ENCODE data around the gene GOSR1. TPM values are rescaled to one million over a fixed set of nuclear protein-coding genes. Genes with fewer than 3 reads are reported as not detected.
"Not testable (repeated sequence)": the region's sequence is repeated elsewhere in the genome, so short reads cannot be mapped to it uniquely, and the experiment has no call there.

The GOSR1 gene
- polyA plus RNA-seq (ENCODE audit: insufficient read length in 10 of 10), result 10 to 100 TPM; 23.2 to 32.7 (median 28.3) TPM
- long read RNA-seq, donor 1, full-length matches to known transcripts, result 13 of 13 reads
- long read RNA-seq, donor 1, partial matches to known transcripts, result 0 of 13 reads
- long read RNA-seq, donor 1, other reads (novel, unspliced or antisense), result 0 of 13 reads
- long read RNA-seq, donor 2, full-length matches to known transcripts, result 6 of 19 reads
- long read RNA-seq, donor 2, partial matches to known transcripts, result 13 of 19 reads
- long read RNA-seq, donor 2, other reads (novel, unspliced or antisense), result 0 of 19 reads
- long read RNA-seq, donor 3, result 0 reads
- long read RNA-seq, donor 4, full-length matches to known transcripts, result 14 of 14 reads
- long read RNA-seq, donor 4, partial matches to known transcripts, result 0 of 14 reads
- long read RNA-seq, donor 4, other reads (novel, unspliced or antisense), result 0 of 14 reads
- long read RNA-seq, donor 5, full-length matches to known transcripts, result 16 of 33 reads
- long read RNA-seq, donor 5, partial matches to known transcripts, result 17 of 33 reads
- long read RNA-seq, donor 5, other reads (novel, unspliced or antisense), result 0 of 33 reads
- long read RNA-seq, donor 6, full-length matches to known transcripts, result 7 of 23 reads
- long read RNA-seq, donor 6, partial matches to known transcripts, result 16 of 23 reads
- long read RNA-seq, donor 6, other reads (novel, unspliced or antisense), result 0 of 23 reads
- long read RNA-seq, donor 7, full-length matches to known transcripts, result 11 of 11 reads
- long read RNA-seq, donor 7, partial matches to known transcripts, result 0 of 11 reads
- long read RNA-seq, donor 7, other reads (novel, unspliced or antisense), result 0 of 11 reads
- long read RNA-seq, donor 8, full-length matches to known transcripts, result 3 of 3 reads
- long read RNA-seq, donor 8, partial matches to known transcripts, result 0 of 3 reads
- long read RNA-seq, donor 8, other reads (novel, unspliced or antisense), result 0 of 3 reads
- long read RNA-seq, donor 9, partial matches to known transcripts, result 0 of 1 reads
- long read RNA-seq, donor 9, other reads (novel, unspliced or antisense), result 0 of 1 reads

DNA sequence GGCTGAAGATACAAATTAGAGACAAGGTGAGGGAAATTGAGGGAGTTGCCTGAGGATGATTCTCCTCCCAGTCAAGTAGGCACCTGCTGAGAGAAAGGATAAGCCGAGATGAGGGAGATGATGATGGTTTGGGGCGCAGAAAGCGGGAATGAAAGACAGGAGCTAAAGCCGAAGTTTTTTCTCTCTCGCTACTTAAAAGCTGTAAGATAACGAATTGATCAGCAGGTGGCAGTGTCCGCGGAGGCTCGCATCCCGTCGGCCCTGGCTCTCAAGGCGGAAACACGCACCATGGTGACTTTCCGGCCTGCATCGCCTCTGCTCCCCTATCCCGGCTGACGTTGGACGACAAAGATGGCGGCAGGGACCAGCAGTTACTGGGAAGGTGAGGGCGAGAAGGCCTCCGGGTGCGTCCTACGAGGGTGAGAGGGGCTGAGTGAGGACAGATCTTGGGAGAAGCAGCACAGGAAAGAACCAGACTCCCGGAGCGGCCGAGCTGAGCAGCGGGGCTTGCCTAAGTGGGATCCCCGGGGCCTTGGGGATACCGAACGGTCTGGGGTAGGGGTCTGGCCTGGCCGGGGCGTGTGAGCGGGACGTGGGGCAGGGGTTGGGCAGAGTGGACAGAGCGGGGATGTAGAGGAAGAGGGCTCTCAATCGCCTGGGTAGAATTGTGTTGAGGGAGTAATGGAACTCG lies at the start of gene GOSR1:
Gene GOSR1, plus strand, starts transcription at position 326 of the 691 bp plus-strand sequence. Its CDS starts 26 bp downstream, at position 352.
- peak; percentile 96 to 97 (median 96) for DNase-seq

DNA sequence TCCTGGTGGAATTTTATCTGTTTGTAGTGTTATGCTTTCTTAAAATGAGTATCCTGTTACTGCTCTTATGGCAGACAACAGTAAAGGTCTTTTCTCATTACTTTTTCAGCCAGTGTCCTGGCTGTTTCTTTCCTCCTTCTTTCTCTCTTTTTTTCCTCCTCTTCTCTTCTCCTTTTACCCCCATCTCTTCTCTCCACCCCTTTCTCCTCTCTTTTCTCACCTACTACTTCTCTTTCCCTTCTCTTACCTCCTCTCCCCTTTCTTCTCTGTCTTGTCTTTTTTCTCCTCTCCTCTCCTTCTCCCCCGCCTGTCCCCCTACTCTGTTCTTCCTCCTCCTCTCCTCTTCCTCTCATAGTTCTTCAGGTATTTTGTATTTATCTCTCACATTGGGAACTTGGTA lies 49.6 kb upstream of the GOSR1 start:
- no peak for DNase-seq

DNA sequence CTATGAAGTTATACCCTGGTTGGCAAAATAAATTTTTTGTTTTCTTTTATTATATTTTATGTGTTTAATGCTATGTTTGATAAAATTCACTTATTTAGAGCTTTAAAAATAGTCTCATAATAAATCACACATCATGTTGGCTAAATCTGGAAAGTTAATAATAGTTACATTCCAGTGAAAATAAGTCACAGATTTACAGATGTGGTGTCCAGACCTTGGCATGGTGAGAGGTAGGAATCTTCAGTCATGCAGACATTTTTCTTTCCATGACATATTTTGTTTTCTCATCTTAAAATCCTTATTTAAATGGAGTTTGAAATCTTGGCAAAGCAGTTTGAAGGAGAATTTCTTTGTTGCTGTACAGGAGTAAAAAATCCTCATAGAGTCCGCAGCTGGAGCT lies 48.1 kb upstream of the GOSR1 start:
- DNase-seq, result peak; percentile 50 to 66 (median 52)

DNA sequence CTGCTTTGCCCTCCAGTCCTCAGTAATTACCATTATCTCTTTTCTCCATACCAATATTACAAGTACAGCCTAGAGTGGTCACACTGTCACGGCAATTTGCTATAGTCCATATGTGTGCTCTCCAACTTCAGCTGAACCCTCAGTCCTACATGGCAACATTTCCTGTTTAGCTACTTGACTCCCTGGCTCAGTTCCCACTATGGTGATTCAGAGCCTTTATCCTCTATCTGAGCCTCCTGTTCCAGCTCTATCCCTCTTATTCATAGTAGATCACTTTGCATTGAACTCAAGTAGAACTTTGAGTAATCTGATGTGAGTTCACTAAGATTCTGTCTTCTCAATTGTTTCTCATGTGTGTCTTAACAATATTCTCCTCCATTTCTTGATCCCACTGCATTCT lies 43.7 kb upstream of the GOSR1 start:
- DNase-seq, result peak in 1 of 3 donors; percentile 75

GRCh38 chr17:30436729-30437128 lies 40.5 kb upstream of the GOSR1 start:
- DNase-seq, result no peak

DNA sequence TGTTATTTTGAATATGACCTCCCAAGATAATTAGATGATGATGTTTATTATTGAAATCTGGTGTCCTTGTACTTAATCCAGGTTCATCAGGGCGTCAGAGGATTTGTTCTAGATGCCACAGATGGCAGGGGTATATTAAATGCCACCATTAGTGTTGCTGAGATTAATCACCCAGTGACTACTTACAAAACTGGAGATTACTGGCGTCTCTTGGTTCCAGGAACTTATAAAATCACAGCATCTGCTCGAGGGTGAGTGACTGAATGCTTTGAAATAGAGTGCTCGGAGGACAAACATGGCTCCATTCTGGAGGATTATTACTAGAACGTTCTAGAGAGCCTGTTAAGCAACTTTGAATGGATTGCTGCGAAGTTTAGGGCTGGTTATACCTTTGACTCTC lies 33.5 kb upstream of the GOSR1 start:
- no peak for DNase-seq

DNA sequence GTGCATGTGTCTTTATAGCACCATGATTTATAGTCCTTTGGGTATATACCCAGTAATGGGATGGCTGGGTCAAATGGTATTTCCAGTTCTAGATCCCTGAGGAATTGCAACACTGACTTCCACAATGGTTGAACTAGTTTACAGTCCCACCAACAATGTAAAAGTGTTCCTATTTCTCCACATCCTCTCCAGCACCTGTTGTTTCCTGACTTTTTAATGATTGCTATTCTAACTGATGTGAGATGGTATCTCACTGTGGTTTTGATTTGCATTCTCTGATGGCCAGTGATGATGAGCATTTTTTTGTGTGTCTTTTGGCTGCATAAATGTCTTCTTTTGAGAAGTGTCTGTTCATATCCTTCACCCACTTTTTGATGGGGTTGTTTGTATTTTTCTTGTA lies 30.6 kb upstream of the GOSR1 start:
- DNase-seq, result not testable (repeated sequence)

DNA sequence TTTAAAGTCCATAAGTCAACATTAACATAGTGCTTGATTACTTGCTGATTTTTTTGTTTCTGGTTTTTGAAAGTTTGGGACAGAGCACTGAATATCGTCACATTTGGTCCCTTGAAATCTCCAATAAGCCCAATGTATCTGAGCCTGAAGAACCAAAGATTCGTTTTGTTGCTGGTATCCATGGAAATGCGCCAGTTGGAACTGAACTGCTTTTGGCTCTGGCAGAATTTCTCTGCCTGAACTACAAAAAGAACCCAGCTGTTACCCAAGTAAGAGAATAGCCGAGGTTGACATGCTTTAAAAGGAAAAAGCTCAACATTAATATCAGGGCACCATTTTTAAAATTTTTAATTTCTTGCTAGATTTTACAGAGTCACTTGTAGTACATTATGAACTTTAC lies 27.7 kb upstream of the GOSR1 start:
- peak; percentile 17 to 39 (median 25) for DNase-seq

DNA sequence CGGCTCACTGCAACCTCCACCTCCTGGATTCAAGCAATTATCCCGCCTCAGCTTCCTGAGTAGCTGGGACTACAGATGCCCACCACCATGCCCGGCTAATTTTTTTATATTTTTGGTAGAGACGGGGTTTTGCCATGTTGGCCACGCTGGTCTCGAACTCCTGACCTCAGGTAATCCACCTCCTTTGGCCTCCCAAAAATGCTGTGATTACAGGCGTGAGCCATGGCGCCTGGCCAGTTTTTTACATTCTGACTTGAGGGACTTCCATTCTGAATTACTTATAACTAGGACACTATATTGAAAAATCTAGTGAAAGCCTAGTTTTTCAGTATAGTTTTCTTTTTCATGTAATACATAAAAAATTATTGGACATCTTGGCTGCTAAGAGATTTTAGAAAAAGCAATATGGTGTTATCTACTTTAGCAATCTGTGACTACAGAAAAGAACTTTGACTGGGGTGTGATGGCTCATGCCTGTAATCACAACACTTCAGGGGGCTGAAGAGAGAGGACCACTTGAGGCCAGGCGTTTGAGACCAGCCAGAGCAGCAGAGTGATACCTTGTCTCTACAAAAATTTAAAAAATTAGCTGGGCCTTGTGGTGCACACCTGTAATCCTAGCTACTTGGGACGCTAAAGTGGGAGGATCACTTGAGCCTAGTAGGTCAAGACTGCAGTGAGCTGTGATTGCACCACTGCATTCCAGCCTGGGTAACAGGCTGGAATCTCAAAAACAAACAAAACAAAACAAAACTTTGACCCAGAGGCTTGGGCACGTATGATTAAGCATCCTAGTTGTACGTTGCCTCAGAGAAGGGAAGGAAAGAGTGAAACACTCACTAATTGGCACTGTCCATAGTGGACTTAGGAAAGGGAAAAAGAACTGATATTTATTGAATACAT lies 26.8 kb upstream of the GOSR1 start:
- DNase-seq, result no peak

- DNase-seq, result no peak
Measured at GRCh38 chr17:30454635-30455034, 22.6 kb upstream of the GOSR1 start.

DNA sequence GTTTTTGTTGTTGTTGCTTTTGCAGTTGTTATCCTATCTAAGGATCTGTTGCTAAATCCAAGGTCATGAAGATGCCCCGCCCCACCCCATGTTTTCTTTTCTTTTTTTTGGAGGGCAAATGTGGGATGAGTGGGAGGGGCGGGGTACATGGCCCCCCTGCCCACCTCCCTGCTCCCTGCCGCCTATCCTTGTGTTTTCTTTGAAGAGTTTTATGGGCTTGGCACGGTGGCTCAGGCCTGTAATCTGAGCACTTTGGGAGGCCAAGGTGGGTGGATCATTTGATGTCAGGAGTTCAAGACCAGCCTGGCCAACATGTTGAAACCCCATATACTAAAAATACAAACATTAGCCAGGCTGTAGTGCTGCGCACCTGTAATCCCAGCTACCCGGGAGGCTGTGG lies 18.8 kb upstream of the GOSR1 start:
- DNase-seq, result no peak

GRCh38 chr17:30458797-30459413 lies 18.3 kb upstream of the GOSR1 start:
- DNase-seq, result not testable (repeated sequence)

DNA sequence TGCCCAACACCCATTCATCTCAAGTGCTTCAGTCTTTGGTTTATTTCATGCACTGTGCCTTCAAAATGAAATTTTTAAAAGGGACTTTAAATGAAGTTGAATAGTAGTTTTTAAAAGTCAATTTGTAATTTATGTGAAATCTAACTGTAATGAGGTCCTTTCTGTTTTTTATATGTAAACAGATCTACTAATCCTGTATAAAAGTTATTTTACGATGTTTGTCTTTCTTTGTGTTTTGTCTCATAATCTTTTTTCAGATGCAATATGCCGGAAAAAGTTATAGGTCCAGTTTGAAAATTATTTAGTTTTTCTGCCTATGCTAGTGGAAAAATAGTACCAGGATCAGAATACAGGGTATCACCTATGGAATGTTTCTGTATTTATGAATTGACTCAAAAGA lies 8.7 kb upstream of the GOSR1 start:
- no peak for DNase-seq

- peak in 2 of 3 donors; percentile 9 to 38 for DNase-seq
Measured at GRCh38 chr17:30472238-30472890, 4.8 kb upstream of the GOSR1 start.

DNA sequence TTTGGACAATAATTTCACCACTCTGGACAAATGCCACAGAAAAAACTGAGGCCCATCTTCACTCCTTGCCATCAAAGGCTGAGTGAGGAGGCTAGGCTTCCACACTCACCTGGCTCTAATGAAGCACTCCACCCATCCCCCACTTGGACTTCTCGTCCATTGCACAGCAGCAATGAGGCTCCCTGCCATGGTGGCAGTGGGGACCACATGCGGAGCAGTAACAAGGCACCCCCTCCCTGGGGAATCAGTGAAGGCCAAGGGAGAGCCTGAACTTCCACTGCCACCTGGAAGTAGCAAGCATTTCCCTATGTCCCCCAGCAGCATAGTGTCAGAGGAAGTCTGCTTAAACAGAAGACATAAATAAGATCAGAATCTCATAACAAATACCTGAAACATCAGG lies 2.0 kb upstream of the GOSR1 start:
- DNase-seq, result no peak

DNA sequence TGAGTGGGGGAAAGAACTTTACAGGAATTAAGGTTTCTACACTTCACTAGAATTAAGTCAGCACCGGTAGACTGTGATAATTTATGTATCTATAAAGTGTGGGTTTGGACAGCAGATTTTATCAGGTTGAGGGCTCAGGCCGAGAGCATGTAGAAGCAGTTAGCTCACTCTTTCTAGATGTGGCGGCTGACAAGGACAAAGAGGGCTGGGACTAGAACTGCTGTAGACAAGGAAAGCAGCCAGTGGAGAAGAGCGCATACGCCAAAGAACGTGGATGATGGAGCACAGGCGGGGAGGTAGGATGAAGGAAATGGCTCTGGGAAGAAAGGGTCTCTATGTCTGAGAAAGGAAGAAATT lies 504 bp upstream of the GOSR1 start:
- no peak for DNase-seq

DNA sequence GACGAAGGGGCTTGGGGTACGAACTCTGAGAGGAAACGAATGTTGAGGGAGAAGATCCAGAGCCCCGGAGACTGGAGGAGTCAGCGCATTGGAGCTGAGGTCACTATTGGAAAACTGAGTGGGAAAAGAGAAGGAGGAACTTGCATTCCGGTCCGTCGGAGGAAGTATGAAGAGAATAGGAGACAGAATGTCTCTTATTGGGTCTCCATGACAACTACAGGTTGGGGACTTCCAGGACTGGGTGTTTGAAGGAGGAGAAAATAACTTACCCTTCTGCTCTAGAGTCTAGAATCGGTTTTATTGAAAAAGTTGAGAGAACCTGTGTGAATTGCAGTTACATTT lies 537 bp downstream of the GOSR1 start:
- peak in 1 of 3 donors; percentile 3 for DNase-seq

DNA sequence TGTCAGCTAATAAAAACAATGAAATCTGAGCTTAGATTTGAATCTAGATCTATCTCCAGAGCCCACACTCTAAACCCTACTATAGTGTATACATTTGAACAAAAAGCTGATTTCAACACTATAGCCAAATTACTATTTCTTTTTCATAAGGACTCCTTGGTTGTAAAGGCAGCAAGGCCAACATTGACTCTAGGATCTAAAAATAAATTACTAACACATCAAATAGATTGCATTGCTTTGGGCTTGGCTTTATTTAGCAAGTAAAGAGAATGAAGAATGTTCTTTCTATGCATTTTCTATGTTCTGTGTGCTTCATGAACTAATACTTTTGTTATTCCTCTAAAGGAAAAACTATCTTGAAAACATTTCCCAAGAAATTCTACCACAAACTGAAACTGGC lies 5.3 kb downstream of the GOSR1 start:
- DNase-seq, result no peak

DNA sequence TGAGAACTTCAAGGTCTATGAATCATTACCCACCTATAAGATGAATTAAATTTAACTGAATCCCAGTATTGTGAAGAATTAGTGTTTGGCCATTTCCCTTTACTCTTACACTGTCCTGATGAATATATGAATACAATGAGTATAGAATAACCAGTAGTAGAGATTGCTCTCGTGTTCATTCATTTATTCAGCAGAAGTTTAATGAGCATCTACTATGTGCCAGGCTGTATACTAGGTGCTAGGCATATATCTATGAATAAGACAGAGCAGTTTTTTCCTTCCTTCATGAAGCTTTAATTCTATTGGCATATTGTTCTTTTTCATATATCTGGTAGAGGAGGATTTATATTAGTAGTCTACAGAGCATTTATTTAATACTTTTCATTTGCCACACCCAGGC lies 6.0 kb downstream of the GOSR1 start:
- DNase-seq, result no peak

DNA sequence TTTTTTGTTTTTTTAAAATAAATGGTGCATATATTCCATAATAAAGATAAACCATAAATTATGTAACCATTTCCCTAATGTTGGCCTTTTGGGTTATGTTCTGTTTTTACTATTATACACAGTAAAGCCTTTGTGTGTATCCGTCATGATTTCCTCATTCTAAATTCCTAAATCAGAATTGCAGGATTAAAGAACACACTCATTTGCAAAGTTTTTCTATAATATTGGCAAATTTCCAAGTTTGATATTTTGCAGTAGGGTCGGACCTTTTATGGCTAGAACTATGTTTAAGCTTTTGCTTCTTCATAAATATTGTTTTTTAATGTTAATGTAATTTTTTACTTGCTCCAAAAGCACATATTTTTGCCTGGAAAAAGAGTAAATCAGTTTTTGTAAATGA lies 16.6 kb downstream of the GOSR1 start:
- no peak for DNase-seq

Measured in muscle of back (tissue), 13 donors.